ENCODE data around the gene KANSL2.
"Not testable (repeated sequence)": the region's sequence is repeated elsewhere in the genome, so short reads cannot be mapped to it uniquely, and the experiment has no call there.

- not testable (repeated sequence) for TF ChIP-seq CTCF (IDR thresholded peaks at IDR 0.05 in 4 of 5, conservative IDR thresholded peaks at IDR 0.05 in 1 of 5); POLR2A (IDR thresholded peaks at IDR 0.05)
These were observed 37.0 kb upstream of the KANSL2 start for GRCh38 chr12:48719002-48719401.
